ENCODE data around the gene HOOK1.
A peak's percentile ranks its signal among the peaks of the same experiment; 100 is the strongest.
"Not testable (repeated sequence)": the region's sequence is repeated elsewhere in the genome, so short reads cannot be mapped to it uniquely, and the experiment has no call there.

The HOOK1 gene

GRCh38 chr1:59819566-59820438 lies 5.1 kb downstream of the HOOK1 start:
- no peak for DNase-seq (ENCODE audit: low spot score)

GRCh38 chr1:59827055-59827643 lies 12.4 kb downstream of the HOOK1 start:
- no peak for DNase-seq (ENCODE audit: low spot score)

GRCh38 chr1:59828160-59828559 lies 13.4 kb downstream of the HOOK1 start:
- no peak for DNase-seq (ENCODE audit: low spot score)

GRCh38 chr1:59831529-59831928 lies 16.8 kb downstream of the HOOK1 start:
- DNase-seq (ENCODE audit: low spot score): no peak

- no peak for DNase-seq (ENCODE audit: low spot score)
These were observed 18.3 kb downstream of the HOOK1 start for GRCh38 chr1:59833022-59833421.

GRCh38 chr1:59833991-59834390 lies 19.2 kb downstream of the HOOK1 start:
- no peak for DNase-seq (ENCODE audit: low spot score)

- DNase-seq (ENCODE audit: low spot score): not testable (repeated sequence)
These were observed 23.1 kb downstream of the HOOK1 start for GRCh38 chr1:59837857-59838256.

GRCh38 chr1:59845091-59845490 lies 30.3 kb downstream of the HOOK1 start:
- no peak for DNase-seq (ENCODE audit: low spot score)

- no peak for DNase-seq (ENCODE audit: low spot score)
These were observed 31.6 kb downstream of the HOOK1 start for GRCh38 chr1:59846209-59846894.

GRCh38 chr1:59846895-59847282 lies 32.1 kb downstream of the HOOK1 start:
- DNase-seq (ENCODE audit: low spot score): no peak

GRCh38 chr1:59852117-59852516 lies 37.4 kb downstream of the HOOK1 start:
- DNase-seq (ENCODE audit: low spot score): no peak

- DNase-seq (ENCODE audit: low spot score): not testable (repeated sequence)
These were observed 40.5 kb downstream of the HOOK1 start for GRCh38 chr1:59855297-59855696.

- no peak for DNase-seq (ENCODE audit: low spot score)
These were observed 42.1 kb downstream of the HOOK1 start for GRCh38 chr1:59856725-59857338.

GRCh38 chr1:59857679-59858354 lies 43.1 kb downstream of the HOOK1 start:
- no peak for DNase-seq (ENCODE audit: low spot score)

- no peak for DNase-seq (ENCODE audit: low spot score)
These were observed 51.7 kb downstream of the HOOK1 start for GRCh38 chr1:59866462-59866861.

GRCh38 chr1:59871746-59872145 lies 57.0 kb downstream of the HOOK1 start:
- no peak for DNase-seq (ENCODE audit: low spot score)

GRCh38 chr1:59877108-59877682 lies 62.4 kb downstream of the HOOK1 start:
- DNase-seq (ENCODE audit: low spot score): no peak

- DNase-seq (ENCODE audit: low spot score): no peak
These were observed 63.6 kb downstream of the HOOK1 start for GRCh38 chr1:59878370-59878769.

GRCh38 chr1:59879574-59879973 lies 64.8 kb downstream of the HOOK1 start:
- peak; percentile 6 for DNase-seq (ENCODE audit: low spot score)

GRCh38 chr1:59879996-59880505 lies 65.3 kb downstream of the HOOK1 start:
- DNase-seq (ENCODE audit: low spot score): no peak

- DNase-seq (ENCODE audit: low spot score): no peak
These were observed 66.0 kb downstream of the HOOK1 start for GRCh38 chr1:59880735-59881134.

Data from CD4-positive, alpha-beta T cell treated with Interleukin-15 for 4 hours (primary cell).